ENCODE results near the gene MDC1.
"Not testable (repeated sequence)": the region's sequence is repeated elsewhere in the genome, so short reads cannot be mapped to it uniquely, and the experiment has no call there.

MDC1 gene

GRCh38 chr6:30756405-30757003, 39.4 kb upstream of the MDC1 start:
- DNase-seq (ENCODE audit: low spot score in 2 of 2); H3K36me3 ChIP-seq (replicated peaks); H3K4me1 ChIP-seq; in situ Hi-C loops (cut with MboI; ENCODE audit: low sequenced_read_pairs); H3K27me3 ChIP-seq (ENCODE audit: low read depth); H3K4me3 ChIP-seq; H3K9me3 ChIP-seq: not testable (repeated sequence)

GRCh38 chr6:30754631-30755030, 37.5 kb upstream of the MDC1 start:
- in situ Hi-C loops (cut with MboI; ENCODE audit: low sequenced_read_pairs) = no loop called here
- H3K27me3 ChIP-seq (ENCODE audit: low read depth) = no peaks in the 10 kb centered on the region
- peaks cover 9% of the 10 kb centered on the region for H3K4me1 ChIP-seq
- H3K36me3 ChIP-seq (replicated peaks) = no peaks in the 10 kb centered on the region
- H3K9me3 ChIP-seq = no peaks in the 10 kb centered on the region
- H3K4me3 ChIP-seq = no peak overlapping the region
- no peak for DNase-seq (ENCODE audit: low spot score in 2 of 2)

- Histone ChIP-seq H3K27me3 (ENCODE audit: low read depth) (no peaks in the 10 kb centered on the region), H3K4me3 (no peak overlapping the region), H3K9me3 (no peaks in the 10 kb centered on the region), H3K36me3 (replicated peaks) (no peaks in the 10 kb centered on the region), H3K4me1 (no peaks in the 10 kb centered on the region)
- in situ Hi-C loops (cut with MboI; ENCODE audit: low sequenced_read_pairs) = no loop called here
- DNase-seq (ENCODE audit: low spot score in 2 of 2) = peak in 1 of 2 experiments; percentile 46
These were observed 35.3 kb upstream of the MDC1 start for GRCh38 chr6:30752157-30752927.

GRCh38 chr6:30750379-30750668, 33.2 kb upstream of the MDC1 start:
- no peaks in the 10 kb centered on the region for H3K9me3 ChIP-seq
- in situ Hi-C loops (cut with MboI; ENCODE audit: low sequenced_read_pairs) = no loop called here
- DNase-seq (ENCODE audit: low spot score in 2 of 2) = no peak
- H3K4me1 ChIP-seq = 0 out of 2 replicates have a peak, but pooled peaks cover 3% of the 10 kb centered on the region
- H3K36me3 ChIP-seq (replicated peaks) = no peaks in the 10 kb centered on the region
- no peak overlapping the region for H3K4me3 ChIP-seq
- H3K27me3 ChIP-seq (ENCODE audit: low read depth) = no peaks in the 10 kb centered on the region

GRCh38 chr6:30749554-30750378, 32.7 kb upstream of the MDC1 start:
- H3K4me3 ChIP-seq = no peak overlapping the region
- H3K4me1 ChIP-seq = peaks cover 7% of the 10 kb centered on the region
- H3K27me3 ChIP-seq (ENCODE audit: low read depth) = no peaks in the 10 kb centered on the region
- DNase-seq (ENCODE audit: low spot score in 2 of 2) = no peak
- in situ Hi-C loops (cut with MboI; ENCODE audit: low sequenced_read_pairs) = loop anchor here (10.0 kb wide), 1 partner anchor 325 kb away; no protein-coding TSS in a partner anchor
- H3K36me3 ChIP-seq (replicated peaks) = no peaks in the 10 kb centered on the region
- no peaks in the 10 kb centered on the region for H3K9me3 ChIP-seq

GRCh38 chr6:30748851-30749540, 31.9 kb upstream of the MDC1 start:
- peaks cover 7% of the 10 kb centered on the region for H3K4me1 ChIP-seq
- DNase-seq (ENCODE audit: low spot score in 2 of 2) = no peak
- in situ Hi-C loops (cut with MboI; ENCODE audit: low sequenced_read_pairs) = loop anchor here (10.0 kb wide), 1 partner anchor 326 kb away; no protein-coding TSS in a partner anchor

GRCh38 chr6:30747902-30748769, 31.1 kb upstream of the MDC1 start:
- no peak overlapping the region for H3K4me3 ChIP-seq
- H3K4me1 ChIP-seq = peaks cover 7% of the 10 kb centered on the region
- no peaks in the 10 kb centered on the region for H3K27me3 ChIP-seq (ENCODE audit: low read depth)
- H3K36me3 ChIP-seq (replicated peaks) = no peaks in the 10 kb centered on the region
- in situ Hi-C loops (cut with MboI; ENCODE audit: low sequenced_read_pairs) = loop anchor here (10.0 kb wide), 1 partner anchor 327 kb away; no protein-coding TSS in a partner anchor
- no peak for DNase-seq (ENCODE audit: low spot score in 2 of 2)
- no peaks in the 10 kb centered on the region for H3K9me3 ChIP-seq

More at GRCh38 chr6:30748851-30749540, 31.9 kb upstream of the MDC1 start:
- no peaks in the 10 kb centered on the region for H3K9me3 ChIP-seq
- H3K4me3 ChIP-seq = no peak overlapping the region
- H3K36me3 ChIP-seq (replicated peaks) = no peaks in the 10 kb centered on the region
- no peaks in the 10 kb centered on the region for H3K27me3 ChIP-seq (ENCODE audit: low read depth)

- Histone ChIP-seq H3K4me3 (no peak overlapping the region), H3K9me3 (no peaks in the 10 kb centered on the region), H3K36me3 (replicated peaks) (no peaks in the 10 kb centered on the region), H3K27me3 (ENCODE audit: low read depth) (no peaks in the 10 kb centered on the region), H3K4me1 (peaks cover 7% of the 10 kb centered on the region)
- no peak for DNase-seq (ENCODE audit: low spot score in 2 of 2)
- in situ Hi-C loops (cut with MboI; ENCODE audit: low sequenced_read_pairs) = loop anchor here (10.0 kb wide), 1 partner anchor 328 kb away; no protein-coding TSS in a partner anchor
These were observed 30.2 kb upstream of the MDC1 start for GRCh38 chr6:30747300-30747687.

GRCh38 chr6:30744054-30744805, 27.1 kb upstream of the MDC1 start, which contains the start of gene IER3:
Gene IER3 (minus strand): TSS chr6:30744547. CDS start chr6:30744518, 29 bp downstream.
- Histone ChIP-seq H3K4me3 (peak within 1 kb of the TSS; percentile 78), H3K4me1 (peaks cover 10% of the 10 kb centered on the region), H3K36me3 (replicated peaks) (peaks cover 21% of the 10 kb centered on the region), H3K9me3 (no peaks in the 10 kb centered on the region), H3K27me3 (ENCODE audit: low read depth) (no peaks in the 10 kb centered on the region)
- DNase-seq (ENCODE audit: low spot score in 2 of 2) = peak; percentile 84 to 89
- in situ Hi-C loops (cut with MboI; ENCODE audit: low sequenced_read_pairs) = loop anchor here (10.0 kb wide), 1 partner anchor 331 kb away; no protein-coding TSS in a partner anchor

- DNase-seq (ENCODE audit: low spot score in 2 of 2) = peak in 1 of 2 experiments; percentile 31
- Histone ChIP-seq H3K4me3 (peak overlapping the region; percentile 78), H3K4me1 (peaks cover 10% of the 10 kb centered on the region), H3K36me3 (replicated peaks) (peaks cover 29% of the 10 kb centered on the region), H3K27me3 (ENCODE audit: low read depth) (no peaks in the 10 kb centered on the region), H3K9me3 (no peaks in the 10 kb centered on the region)
- in situ Hi-C loops (cut with MboI; ENCODE audit: low sequenced_read_pairs) = loop anchor here (10.0 kb wide), 1 partner anchor 331 kb away; no protein-coding TSS in a partner anchor
These were observed 26.3 kb upstream of the MDC1 start for GRCh38 chr6:30743099-30744053.

All from HAP-1 (cell line).